Measurements from ENCODE around the gene TNPO1. TPM values are rescaled to one million over a fixed set of nuclear protein-coding genes. Genes with fewer than 3 reads are reported as not detected.

The TNPO1 gene
- total RNA-seq, 2 experiments from 2014 or later = 69.6 to 74.7 TPM

DNA sequence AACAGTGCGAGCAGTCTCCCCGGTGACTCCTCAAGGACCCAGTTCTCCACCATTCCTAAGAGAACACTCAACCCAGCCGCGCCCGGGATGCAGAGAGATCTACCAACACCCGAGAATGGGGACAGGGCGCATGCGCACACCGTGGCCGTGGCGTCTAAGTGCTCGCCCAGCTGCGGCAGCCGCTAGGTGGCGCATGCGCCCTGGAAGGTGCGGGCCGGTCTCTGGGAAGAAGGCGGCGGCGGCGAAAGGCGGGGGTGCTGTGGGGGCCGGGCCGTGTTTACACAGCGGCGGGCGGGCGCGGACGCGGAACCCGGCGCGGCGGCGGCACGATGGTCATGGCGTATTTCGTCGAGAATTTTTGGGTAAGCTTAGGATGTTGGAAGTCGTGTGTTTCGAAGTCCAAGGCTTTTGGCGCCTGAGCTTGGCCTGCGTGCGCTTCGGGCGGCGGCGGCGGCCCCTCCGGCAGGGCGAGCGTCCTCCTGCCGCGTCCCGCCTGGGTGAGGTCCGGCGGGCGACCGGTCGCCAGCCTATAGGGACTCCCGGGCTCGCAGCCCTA lies 139.4 kb downstream of the TNPO1 start, which contains the start of gene FCHO2:
Gene FCHO2 (plus strand): TSS at position 274 of the 556 bp plus-strand sequence. CDS start 56 bp downstream, at position 330.
- H3K9me3 Mint-ChIP-seq = no peaks in the 10 kb centered on the region
- peak within 1 kb of the TSS; percentile 98 for H3K4me3 Mint-ChIP-seq
- H3K27ac Mint-ChIP-seq = peak within 1 kb of the TSS; percentile 73
- intact Hi-C loops (cut with DNase I, micrococcal nuclease) = loop anchor here (2.0 to 10.0 kb wide), 7 partner anchors 111 to 641 kb away; partner anchors contain the start of genes FOXD1 (in 1 of the 2) and TNPO1 (in 1 of the 2)
- H3K9me3 ChIP-seq (ENCODE audit: control insufficient read depth in 1 of 2, insufficient read depth in 1 of 2, low read length in 2 of 2) = peaks cover 0 to 6% of the 10 kb centered on the region in 2 experiments
- no peaks in the 10 kb centered on the region for H3K36me3 ChIP-seq (ENCODE audit: insufficient read depth, low read length)
- H3K27me3 Mint-ChIP-seq = peaks cover 67% of the 10 kb centered on the region
- H3K27ac ChIP-seq (ENCODE audit: low read depth in 1 of 2, low read length in 2 of 2) = no peak within 1 kb of the TSS
- CTCF ChIA-PET = interaction anchor here (0.7 to 2.3 kb wide), 8 partner anchors 10 to 499 kb away, joined by 3 to 7 read pairs (median 3); no protein-coding TSS in a partner anchor
- H3K4me1 Mint-ChIP-seq (ENCODE audit: low read depth) = peaks cover 18% of the 10 kb centered on the region
- ATAC-seq (ENCODE audit: poor library complexity) = peak; percentile 95
- peak; percentile 90 to 99 (median 96) for DNase-seq
- POLR2A ChIA-PET = interaction anchor here (0.9 to 1.2 kb wide), 3 partner anchors 139 to 636 kb away, joined by 3 to 6 read pairs (median 4); partner anchors contain the start of genes MRPS27, PTCD2 and TNPO1
- peaks cover 11% of the 10 kb centered on the region for H3K4me1 ChIP-seq (ENCODE audit: insufficient read depth, low read length)
- peaks cover 14% of the 10 kb centered on the region for H3K36me3 Mint-ChIP-seq (ENCODE audit: low read depth)
- H3K4me3 ChIP-seq (ENCODE audit: low read length) = peak within 1 kb of the TSS; percentile 92
- TF ChIP-seq, protein P1, sequence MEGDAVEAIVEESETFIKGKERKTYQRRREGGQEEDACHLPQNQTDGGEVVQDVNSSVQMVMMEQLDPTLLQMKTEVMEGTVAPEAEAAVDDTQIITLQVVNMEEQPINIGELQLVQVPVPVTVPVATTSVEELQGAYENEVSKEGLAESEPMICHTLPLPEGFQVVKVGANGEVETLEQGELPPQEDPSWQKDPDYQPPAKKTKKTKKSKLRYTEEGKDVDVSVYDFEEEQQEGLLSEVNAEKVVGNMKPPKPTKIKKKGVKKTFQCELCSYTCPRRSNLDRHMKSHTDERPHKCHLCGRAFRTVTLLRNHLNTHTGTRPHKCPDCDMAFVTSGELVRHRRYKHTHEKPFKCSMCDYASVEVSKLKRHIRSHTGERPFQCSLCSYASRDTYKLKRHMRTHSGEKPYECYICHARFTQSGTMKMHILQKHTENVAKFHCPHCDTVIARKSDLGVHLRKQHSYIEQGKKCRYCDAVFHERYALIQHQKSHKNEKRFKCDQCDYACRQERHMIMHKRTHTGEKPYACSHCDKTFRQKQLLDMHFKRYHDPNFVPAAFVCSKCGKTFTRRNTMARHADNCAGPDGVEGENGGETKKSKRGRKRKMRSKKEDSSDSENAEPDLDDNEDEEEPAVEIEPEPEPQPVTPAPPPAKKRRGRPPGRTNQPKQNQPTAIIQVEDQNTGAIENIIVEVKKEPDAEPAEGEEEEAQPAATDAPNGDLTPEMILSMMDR (IDR thresholded peaks at IDR 0.05) = peak; percentile 77
- H3K27me3 ChIP-seq (ENCODE audit: control insufficient read depth in 1 of 2, insufficient read depth in 2 of 2, low read length in 2 of 2) = peaks cover 2 to 33% of the 10 kb centered on the region in 2 experiments

DNA sequence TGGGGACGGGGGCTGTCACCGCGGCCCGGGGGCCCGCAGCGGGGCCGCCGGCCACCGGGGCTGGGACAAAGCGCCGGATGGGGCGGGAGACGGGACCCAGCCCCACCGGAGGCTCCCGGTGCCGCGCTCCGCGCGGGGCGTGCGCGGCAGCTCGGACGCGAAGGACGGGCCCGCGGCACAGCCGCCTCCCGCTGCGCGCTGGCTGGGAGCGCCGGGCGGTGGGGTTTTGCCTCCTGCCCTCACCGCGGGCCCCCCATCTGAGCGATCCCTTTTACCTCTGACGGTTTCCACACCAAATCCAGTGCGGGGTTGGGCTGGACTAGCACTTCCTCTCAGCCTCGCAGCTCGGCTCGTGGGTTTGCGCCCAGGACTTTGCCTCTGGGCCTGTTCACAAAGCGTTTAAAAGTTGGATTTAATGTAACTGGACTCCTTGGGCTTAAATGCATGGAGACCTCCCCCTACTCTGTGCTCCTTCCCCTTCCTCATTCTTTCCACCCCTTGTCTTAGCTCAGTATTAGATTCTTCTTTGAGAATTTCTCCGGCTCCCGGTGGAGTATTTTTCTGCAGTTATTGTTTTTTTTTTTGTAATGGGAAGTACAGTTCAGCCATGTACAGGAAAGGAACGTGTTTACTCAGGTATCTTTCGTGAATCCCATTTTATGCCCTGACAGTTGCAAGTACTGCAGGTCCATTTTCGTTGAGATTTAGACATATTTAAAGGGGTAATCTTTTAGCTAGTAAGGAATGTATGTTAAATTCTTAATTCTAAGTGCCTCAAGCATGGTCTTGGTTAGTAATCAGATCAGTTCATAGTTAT lies 140.1 kb downstream of the TNPO1 start:
- ChIA-PET POLR2A (interaction anchor here (0.6 to 1.2 kb wide), 5 partner anchors 139 to 636 kb away, joined by 3 to 6 read pairs (median 4); partner anchors contain the start of genes BTF3, MRPS27, PTCD2 and TNPO1), CTCF (interaction anchor here (0.7 to 2.3 kb wide), 8 partner anchors 10 to 499 kb away, joined by 3 to 7 read pairs (median 3); no protein-coding TSS in a partner anchor)
- Mint-ChIP-seq H3K27me3 (peaks cover 67% of the 10 kb centered on the region), H3K36me3 (ENCODE audit: low read depth) (peaks cover 14% of the 10 kb centered on the region), H3K4me3 (peak overlapping the region; percentile 90), H3K27ac (peak overlapping the region; percentile 28), H3K4me1 (ENCODE audit: low read depth) (peaks cover 18% of the 10 kb centered on the region), H3K9me3 (no peaks in the 10 kb centered on the region)
- intact Hi-C loops (cut with DNase I, micrococcal nuclease) = loop anchor here (2.0 to 10.0 kb wide), 7 partner anchors 112 to 642 kb away; partner anchors contain the start of genes FOXD1 (in 1 of the 2) and TNPO1 (in 1 of the 2)
- ATAC-seq (ENCODE audit: poor library complexity) (peak; percentile 18), DNase-seq (peak in 10 of 14 experiments; percentile 3 to 56 (median 14))
- TF ChIP-seq, protein P1 (IDR thresholded peaks at IDR 0.05) = no peak
- H3K4me1 ChIP-seq (ENCODE audit: insufficient read depth, low read length) = peaks cover 11% of the 10 kb centered on the region
- peaks cover 2 to 33% of the 10 kb centered on the region in 2 experiments for H3K27me3 ChIP-seq (ENCODE audit: control insufficient read depth in 1 of 2, insufficient read depth in 2 of 2, low read length in 2 of 2)
- H3K27ac ChIP-seq (ENCODE audit: low read depth in 1 of 2, low read length in 2 of 2) = no peak overlapping the region
- H3K4me3 ChIP-seq (ENCODE audit: low read length) = peak overlapping the region; percentile 92
- H3K9me3 ChIP-seq (ENCODE audit: control insufficient read depth in 1 of 2, insufficient read depth in 1 of 2, low read length in 2 of 2) = peaks cover 0 to 6% of the 10 kb centered on the region in 2 experiments
- H3K36me3 ChIP-seq (ENCODE audit: insufficient read depth, low read length) = no peaks in the 10 kb centered on the region

- intact Hi-C loops (cut with DNase I, micrococcal nuclease) = loop anchor here (2.0 to 10.0 kb wide), 7 partner anchors 113 to 643 kb away; partner anchors contain the start of genes FOXD1 (in 1 of the 2) and TNPO1 (in 1 of the 2)
- Histone ChIP-seq H3K36me3 (ENCODE audit: insufficient read depth, low read length) (no peaks in the 10 kb centered on the region), H3K4me3 (ENCODE audit: low read length) (no peak overlapping the region), H3K4me1 (ENCODE audit: insufficient read depth, low read length) (peaks cover 11% of the 10 kb centered on the region), H3K27me3 (ENCODE audit: control insufficient read depth in 1 of 2, insufficient read depth in 2 of 2, low read length in 2 of 2) (peaks cover 2 to 33% of the 10 kb centered on the region in 2 experiments), H3K9me3 (ENCODE audit: control insufficient read depth in 1 of 2, insufficient read depth in 1 of 2, low read length in 2 of 2) (peaks cover 0 to 6% of the 10 kb centered on the region in 2 experiments), H3K27ac (ENCODE audit: low read depth in 1 of 2, low read length in 2 of 2) (no peak overlapping the region)
- H3K27ac Mint-ChIP-seq = no peak overlapping the region
- DNase-seq (no peak), ATAC-seq (ENCODE audit: poor library complexity) (no peak)
- ChIA-PET POLR2A (interaction anchor here (0.8 kb wide), 1 partner anchor 541 kb away, joined by 4 read pairs; the partner anchor contains the start of gene BTF3), CTCF (no interaction called here)
- peaks cover 68% of the 10 kb centered on the region for H3K27me3 Mint-ChIP-seq
- no peaks in the 10 kb centered on the region for H3K9me3 Mint-ChIP-seq
- peak overlapping the region; percentile 90 for H3K4me3 Mint-ChIP-seq
- peaks cover 18% of the 10 kb centered on the region for H3K4me1 Mint-ChIP-seq (ENCODE audit: low read depth)
- TF ChIP-seq, protein P1 (IDR thresholded peaks at IDR 0.05) = no peak
- peaks cover 14% of the 10 kb centered on the region for H3K36me3 Mint-ChIP-seq (ENCODE audit: low read depth)
Observed at GRCh38 chr5:72957337-72957736, 140.9 kb downstream of the TNPO1 start.

All from CD4-positive, alpha-beta T cell (primary cell).